Aorta (tissue), 5 donors: Measurements from ENCODE around the gene GLDC. TPM values are rescaled to one million over a fixed set of nuclear protein-coding genes. Genes with fewer than 3 reads are reported as not detected.

Experiments
- ATAC-seq: fragments of 200-7000 bp; cut with Tn5 transposase; one replicate; pipeline ENCODE4 v1.9.1; 2022; ENCODE audit warnings: moderate library complexity; ENCODE audit not compliant: low FRiP score
- DNase-seq, 2 donors: peaks; one replicate each; pipeline ENCODE4 v3.0.0-alpha.2; 2020
- H3K27ac ChIP-seq, 2 donors: one replicate each; pipeline ENCODE4 v1.5.1; 2013; ENCODE audit warnings: low read length in 2 of 2, mild to moderate bottlenecking in 2 of 2, moderate library complexity in 2 of 2, control low read depth in 1 of 2, inconsistent platforms in 1 of 2, low read depth in 1 of 2
- H3K27me3 ChIP-seq, 2 donors: one replicate each; pipeline ENCODE4 v1.6.1; 2013; ENCODE audit warnings: control low read depth in 1 of 2, low read length in 1 of 2, mild to moderate bottlenecking in 1 of 2, moderate library complexity in 1 of 2; ENCODE audit not compliant: insufficient read depth in 2 of 2, control insufficient read depth in 1 of 2
- H3K36me3 ChIP-seq, 2 donors: one replicate each; pipeline ENCODE4 v1.6.1; 2013; ENCODE audit warnings: control low read depth in 1 of 2, low read length in 1 of 2, mild to moderate bottlenecking in 1 of 2; ENCODE audit not compliant: insufficient read depth in 2 of 2, control insufficient read depth in 1 of 2
- H3K4me1 ChIP-seq, 2 donors: one replicate each; pipeline ENCODE4 v1.6.1; 2013; ENCODE audit warnings: low read length in 2 of 2, control low read depth in 1 of 2, mild to moderate bottlenecking in 1 of 2, moderate library complexity in 1 of 2; ENCODE audit not compliant: insufficient read depth in 2 of 2, control insufficient read depth in 1 of 2
- H3K4me3 ChIP-seq, 2 donors: one replicate each; pipeline ENCODE4 v1.5.1; 2013; ENCODE audit warnings: low read length in 2 of 2, control low read depth in 1 of 2, mild to moderate bottlenecking in 1 of 2
- H3K9me3 ChIP-seq: one replicate; pipeline ENCODE4 v1.6.1; 2013; ENCODE audit warnings: mild to moderate bottlenecking, low read length; ENCODE audit not compliant: control insufficient read depth
- WGBS, 2 donors: extraction: QIAGEN DNeasy Blood & Tissue Kit; methylation state at CpG; one replicate each; pipeline ENCODE4 v1.1.7; 2013; 5-methylcytosine and 5-hydroxymethylcytosine counted together
- intact Hi-C, 2 donors: fragments of 100-400 bp; cut with DNase I; formaldehyde crosslinking; loops; one replicate each; pipeline versions ENCODE4 v1.14.2 to v1.15.0; 2022
- polyA plus RNA-seq, 2 donors: library from polyadenylated mRNA; stranded (reverse); fragments of 200-250 nt; gene quantifications; one replicate each; pipeline ENCODE4 v1.2.3, GENCODE V29; 2013
- total RNA-seq, 2 donors: library from RNA; stranded (reverse); fragmentation: NEBNext Ultra II Directional; extraction: Animal tissue kit (Norgen Biotek cat#: 25700); gene quantifications; one replicate each; pipeline ENCODE4 v1.2.1, GENCODE V29; 2021
- donor health status: healthy with polysubstance abuse.
- donor health status: Bipolar disorder and iron deficiency.
- donor health status: DM: no; HTN: no; CAD: no.
- donor health status: DM: no; HTN: no; CAD: no.
- donor health status: DM: yes; HTN: yes; CAD: no.

The GLDC gene
- total and polyA plus RNA-seq, 4 donors = 0.26 to 1.4 (median 0.56) TPM

DNA sequence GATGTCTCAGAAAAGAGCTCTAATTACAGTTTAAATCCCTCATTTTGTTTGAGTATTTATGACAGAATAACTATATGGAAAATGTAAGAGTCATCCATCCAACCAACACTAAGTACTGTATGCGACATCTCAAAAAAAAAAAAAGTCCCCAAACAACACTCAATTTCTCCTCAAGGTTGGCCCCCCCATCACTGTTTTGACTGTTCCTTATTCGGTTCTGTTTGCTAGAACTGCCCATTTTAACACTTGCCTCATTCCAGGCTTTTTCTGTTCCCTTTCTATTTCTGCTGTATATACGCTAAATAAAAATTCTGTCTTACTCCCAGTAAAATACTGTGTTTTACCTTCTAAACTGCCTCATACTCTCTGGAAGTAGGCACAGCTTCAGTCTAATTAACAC, 25.2 kb downstream of the GLDC start:
- H3K9me3 ChIP-seq = no peaks in the 10 kb centered on the region
- no peak for DNase-seq
- no peaks in the 10 kb centered on the region for H3K36me3 ChIP-seq
- H3K27ac ChIP-seq = no peak overlapping the region
- intact Hi-C loops = no loop called here
- WGBS, 2 donors = 74 to 77% methylated on average over 3 of the region's 3 CpGs
- no peak for ATAC-seq
- H3K27me3 ChIP-seq = no peaks in the 10 kb centered on the region
- no peaks in the 10 kb centered on the region for H3K4me1 ChIP-seq
- no peak overlapping the region for H3K4me3 ChIP-seq

GRCh38 chr9:6619909-6620308, 25.6 kb downstream of the GLDC start:
- intact Hi-C loops = no loop called here
- Histone ChIP-seq H3K36me3 (no peaks in the 10 kb centered on the region), H3K9me3 (no peaks in the 10 kb centered on the region), H3K4me3 (no peak overlapping the region), H3K27me3 (no peaks in the 10 kb centered on the region), H3K27ac (no peak overlapping the region), H3K4me1 (no peaks in the 10 kb centered on the region)
- WGBS, 2 donors = 85 to 88% methylated on average over 6 of the region's 6 CpGs
- no peak for DNase-seq
- no peak for ATAC-seq

GRCh38 chr9:6616951-6617602, 28.5 kb downstream of the GLDC start:
- no peak overlapping the region for H3K27ac ChIP-seq
- ATAC-seq = no peak
- no peaks in the 10 kb centered on the region for H3K27me3 ChIP-seq
- intact Hi-C loops = no loop called here
- H3K9me3 ChIP-seq = no peaks in the 10 kb centered on the region
- H3K4me1 ChIP-seq = no peaks in the 10 kb centered on the region
- 57 to 58% methylated on average over 9 of the region's 9 CpGs for WGBS, 2 donors
- no peaks in the 10 kb centered on the region for H3K36me3 ChIP-seq
- DNase-seq = no peak
- H3K4me3 ChIP-seq = no peak overlapping the region

GRCh38 chr9:6614489-6614888, 31.0 kb downstream of the GLDC start:
- H3K9me3 ChIP-seq = no peaks in the 10 kb centered on the region
- no peak overlapping the region for H3K4me3 ChIP-seq
- H3K4me1 ChIP-seq = no peaks in the 10 kb centered on the region
- H3K36me3 ChIP-seq = no peaks in the 10 kb centered on the region
- intact Hi-C loops = no loop called here
- DNase-seq (no peak), ATAC-seq (no peak)
- H3K27ac ChIP-seq = no peak overlapping the region
- 93 to 94% methylated on average over 5 of the region's 5 CpGs for WGBS, 2 donors
- H3K27me3 ChIP-seq = no peaks in the 10 kb centered on the region

DNA sequence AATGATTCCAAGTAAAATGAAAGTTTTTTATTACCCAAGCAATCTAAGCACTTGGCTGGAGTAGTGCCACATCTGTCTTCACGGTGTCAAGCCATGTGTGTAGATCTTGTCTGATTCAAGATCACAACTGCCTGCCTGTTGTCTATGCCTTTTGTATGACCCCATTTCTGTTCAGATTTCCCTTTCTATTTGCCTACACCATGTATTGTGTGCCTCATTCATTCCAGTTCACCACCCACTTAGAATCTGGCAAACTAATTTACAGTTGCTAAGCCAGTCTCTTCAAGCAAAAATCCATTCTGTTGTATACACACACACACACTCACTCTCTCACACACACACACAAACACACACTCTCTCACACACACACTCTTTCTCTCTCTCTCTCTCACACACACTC, 33.7 kb downstream of the GLDC start:
- Histone ChIP-seq H3K4me3 (no peak overlapping the region), H3K9me3 (no peaks in the 10 kb centered on the region), H3K27ac (no peak overlapping the region), H3K4me1 (no peaks in the 10 kb centered on the region), H3K27me3 (no peaks in the 10 kb centered on the region), H3K36me3 (no peaks in the 10 kb centered on the region)
- WGBS, 2 donors = 59 to 61% methylated on average over 1 of the region's 1 CpG
- intact Hi-C loops = no loop called here
- ATAC-seq = no peak
- no peak for DNase-seq

GRCh38 chr9:6610073-6610472, 35.5 kb downstream of the GLDC start:
- WGBS, 2 donors = 92 to 95% methylated on average over 2 of the region's 2 CpGs
- DNase-seq = no peak
- H3K4me3 ChIP-seq = no peak overlapping the region
- H3K9me3 ChIP-seq = no peaks in the 10 kb centered on the region
- intact Hi-C loops = no loop called here
- H3K4me1 ChIP-seq = no peaks in the 10 kb centered on the region
- H3K27ac ChIP-seq = no peak overlapping the region
- H3K36me3 ChIP-seq = no peaks in the 10 kb centered on the region
- ATAC-seq = no peak
- H3K27me3 ChIP-seq = no peaks in the 10 kb centered on the region

DNA sequence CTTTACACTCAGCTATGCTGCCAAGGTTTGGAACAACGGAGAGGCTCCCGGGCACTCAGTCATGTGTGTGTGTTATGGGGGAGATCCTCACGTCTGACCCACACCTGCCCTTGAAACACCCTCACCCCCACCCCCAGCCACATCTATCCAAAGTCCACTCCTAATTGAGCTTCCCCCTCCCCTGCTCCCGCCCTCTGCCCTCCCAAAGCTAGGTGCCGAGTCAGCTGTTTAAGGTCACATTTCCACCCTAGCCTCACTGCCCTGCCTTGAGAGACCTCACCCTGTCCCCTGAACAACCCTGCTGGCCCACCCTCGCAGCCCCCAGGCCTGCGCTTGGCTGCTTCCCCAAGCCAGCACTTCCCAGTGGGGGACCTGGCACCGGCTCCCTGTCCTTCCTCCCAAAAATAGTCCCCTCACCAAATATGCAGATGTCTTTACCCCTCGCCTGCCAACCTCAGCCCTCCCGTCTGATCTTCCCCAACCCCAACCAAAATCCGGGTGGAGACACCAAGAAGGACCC, 36.0 kb downstream of the GLDC start:
- no peaks in the 10 kb centered on the region for H3K27me3 ChIP-seq
- no peaks in the 10 kb centered on the region for H3K4me1 ChIP-seq
- no peak overlapping the region for H3K4me3 ChIP-seq
- H3K27ac ChIP-seq = no peak overlapping the region
- H3K9me3 ChIP-seq = no peaks in the 10 kb centered on the region
- no peaks in the 10 kb centered on the region for H3K36me3 ChIP-seq
- DNase-seq (no peak), ATAC-seq (no peak)
- intact Hi-C loops = no loop called here
- 85 to 88% methylated on average over 11 of the region's 11 CpGs for WGBS, 2 donors

- no peaks in the 10 kb centered on the region for H3K4me1 ChIP-seq
- H3K9me3 ChIP-seq = no peaks in the 10 kb centered on the region
- H3K27me3 ChIP-seq = no peaks in the 10 kb centered on the region
- H3K36me3 ChIP-seq = no peaks in the 10 kb centered on the region
- H3K4me3 ChIP-seq = no peak overlapping the region
- intact Hi-C loops = no loop called here
- 76 to 80% methylated on average over 5 of the region's 5 CpGs for WGBS, 2 donors
- ATAC-seq (no peak), DNase-seq (no peak)
- no peak overlapping the region for H3K27ac ChIP-seq
These were observed 40.3 kb downstream of the GLDC start for GRCh38 chr9:6605202-6605601.

DNA sequence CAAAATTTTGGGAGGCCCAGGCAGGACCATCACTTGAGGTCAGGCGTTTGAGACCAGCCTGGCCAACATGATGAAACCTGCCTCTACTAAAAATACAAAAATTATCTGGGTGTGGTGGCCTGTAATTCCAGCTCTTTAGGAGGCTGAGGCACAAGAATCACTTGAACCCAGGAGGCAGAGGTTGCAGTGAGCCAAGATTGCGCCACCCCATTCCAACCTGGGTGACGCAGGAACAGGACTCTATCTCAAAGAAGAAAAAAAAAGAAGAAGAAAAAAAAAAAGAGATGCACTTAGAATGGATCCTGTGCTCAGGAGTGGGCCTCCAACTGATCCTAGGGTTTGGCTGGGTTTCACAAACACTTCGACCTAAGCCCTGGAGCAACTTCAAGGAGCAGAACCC, 45.1 kb downstream of the GLDC start:
- no peaks in the 10 kb centered on the region for H3K4me1 ChIP-seq
- 95 to 96% methylated on average over 4 of the region's 4 CpGs for whole genome bisulfite sequencing, 2 donors
- H3K27ac ChIP-seq = no peak overlapping the region
- DNase-seq = no peak
- no peaks in the 10 kb centered on the region for H3K27me3 ChIP-seq
- no peak overlapping the region for H3K4me3 ChIP-seq
- no peak for ATAC-seq
- no peaks in the 10 kb centered on the region for H3K9me3 ChIP-seq
- H3K36me3 ChIP-seq = no peaks in the 10 kb centered on the region
- intact Hi-C loops = no loop called here
